Bone marrow (tissue), 2 donors: ENCODE measurements around the gene NNMT.

Experiments
- DNase-seq, 2 donors: peaks; one replicate each; lab custom pipeline; 2025; lab: John Stamatoyannopoulos, UW

Gene NNMT

GRCh38 chr11:114348200-114349191 is 52.3 kb downstream of the NNMT start:
- DNase-seq = peak in 1 of 2 donors; percentile 11

- DNase-seq = no peak
Measured at GRCh38 chr11:114350022-114350421, 53.8 kb downstream of the NNMT start.

- DNase-seq = no peak
Measured at GRCh38 chr11:114353443-114353842, 57.2 kb downstream of the NNMT start.

GRCh38 chr11:114354076-114354475 is 57.9 kb downstream of the NNMT start:
- no peak for DNase-seq

- no peak for DNase-seq
Measured at GRCh38 chr11:114358716-114359115, 62.5 kb downstream of the NNMT start.

- no peak for DNase-seq
Measured at GRCh38 chr11:114359342-114359741, 63.1 kb downstream of the NNMT start.

GRCh38 chr11:114362326-114362725 is 66.1 kb downstream of the NNMT start:
- DNase-seq = no peak

GRCh38 chr11:114362958-114363357 is 66.8 kb downstream of the NNMT start:
- no peak for DNase-seq
